Measurements from ENCODE around the gene KRT6B. TPM values are rescaled to one million over a fixed set of nuclear protein-coding genes. Genes with fewer than 3 reads are reported as not detected.
A peak's percentile ranks its signal among the peaks of the same experiment; 100 is the strongest.

Gene KRT6B
- total and polyA plus RNA-seq, 2 of the 8 experiments (the other 6 are each of a cell fraction or from before 2014, with no cell fraction given) = not detected

DNA sequence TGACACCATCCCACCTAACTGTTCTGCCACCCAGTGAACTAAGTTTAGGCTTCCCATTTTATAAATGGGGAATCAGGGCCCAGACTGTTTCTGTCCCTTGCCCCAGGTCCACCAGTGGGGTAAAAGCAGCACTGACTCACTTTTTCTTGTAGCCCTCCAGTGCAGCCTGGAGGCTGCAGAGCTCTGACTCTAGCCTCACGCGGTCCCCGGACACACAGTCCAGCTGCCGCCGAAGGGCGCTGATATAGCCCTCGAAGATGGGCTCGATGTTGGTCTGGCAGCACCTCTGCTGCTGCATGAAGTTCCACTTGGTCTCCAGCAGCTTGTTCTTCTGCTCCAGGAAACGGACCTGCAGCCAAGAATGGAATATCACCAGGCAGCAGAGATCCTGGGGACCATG lies 48.4 kb downstream of the KRT6B start:
- H3K4me1 ChIP-seq (replicated peaks in 1 of 4; ENCODE audit: control insufficient read depth in 3 of 4, insufficient read depth in 4 of 4, low read length in 3 of 4) = peaks cover 0 to 5% (median under 1%) of the 10 kb centered on the region in 4 experiments; a peak in 1 of 7 replicates
- H4K8ac ChIP-seq (ENCODE audit: extremely low read depth, insufficient read depth, low read length) = 0 out of 2 replicates have a peak overlapping the region, but pooled peaks have one; percentile 17
- no peak overlapping the region for H3K23ac ChIP-seq (ENCODE audit: insufficient read length)
- H2BK20ac ChIP-seq (ENCODE audit: low read length) = no peak overlapping the region
- no peak overlapping the region for H4K91ac ChIP-seq (replicated peaks; ENCODE audit: insufficient read length, low read length)
- H2BK120ac ChIP-seq (replicated peaks; ENCODE audit: low read depth, low read length) = no peak overlapping the region
- no peak for TF ChIP-seq CTBP2 (IDR thresholded peaks at IDR 0.05; ENCODE audit: borderline replicate concordance, insufficient read depth, insufficient read length, low read length)
- no peak for TF ChIP-seq RAD21 (IDR thresholded peaks at IDR 0.05 in 1 of 2, conservative IDR thresholded peaks at IDR 0.05 in 1 of 2; ENCODE audit: low read depth in 2 of 2, low read length in 2 of 2)
- no peak for TF ChIP-seq GABPA (IDR thresholded peaks at IDR 0.05; ENCODE audit: borderline replicate concordance, insufficient read depth, low read length)
- TF ChIP-seq, protein P1, sequence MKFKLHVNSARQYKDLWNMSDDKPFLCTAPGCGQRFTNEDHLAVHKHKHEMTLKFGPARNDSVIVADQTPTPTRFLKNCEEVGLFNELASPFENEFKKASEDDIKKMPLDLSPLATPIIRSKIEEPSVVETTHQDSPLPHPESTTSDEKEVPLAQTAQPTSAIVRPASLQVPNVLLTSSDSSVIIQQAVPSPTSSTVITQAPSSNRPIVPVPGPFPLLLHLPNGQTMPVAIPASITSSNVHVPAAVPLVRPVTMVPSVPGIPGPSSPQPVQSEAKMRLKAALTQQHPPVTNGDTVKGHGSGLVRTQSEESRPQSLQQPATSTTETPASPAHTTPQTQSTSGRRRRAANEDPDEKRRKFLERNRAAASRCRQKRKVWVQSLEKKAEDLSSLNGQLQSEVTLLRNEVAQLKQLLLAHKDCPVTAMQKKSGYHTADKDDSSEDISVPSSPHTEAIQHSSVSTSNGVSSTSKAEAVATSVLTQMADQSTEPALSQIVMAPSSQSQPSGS (IDR thresholded peaks at IDR 0.05; ENCODE audit: low read length) = no peak
- TF ChIP-seq NANOG (IDR thresholded peaks at IDR 0.05; ENCODE audit: insufficient read depth, low read depth, low read length, poor library complexity, severe bottlenecking) = no peak
- TF ChIP-seq TEAD4 (IDR thresholded peaks at IDR 0.05; ENCODE audit: low read depth, low read length) = no peak
- TF ChIP-seq SIX5 (IDR thresholded peaks at IDR 0.05; ENCODE audit: low read depth, low read length) = no peak
- no peak for TF ChIP-seq TBP (IDR thresholded peaks at IDR 0.05; ENCODE audit: low read depth, low read length)
- no peak overlapping the region for H3K14ac ChIP-seq (ENCODE audit: insufficient read length)
- no peak overlapping the region for H2AK5ac ChIP-seq (ENCODE audit: low read depth, low read length)
- H4K5ac ChIP-seq (ENCODE audit: insufficient read length, low read depth, low read length) = no peak overlapping the region
- no peak overlapping the region for H2BK12ac ChIP-seq (ENCODE audit: low read depth, low read length)
- 90% methylated on average over 9 of the region's 9 CpGs; no CpG with 5 or more reads in 1 of the 2 experiments for WGBS, 2 experiments (ENCODE audit: extremely low coverage in 1 of 2, insufficient coverage in 1 of 2, insufficient read length in 1 of 2, insufficient replicate concordance in 2 of 2, low coverage in 1 of 2, low lambda C conversion rate in 2 of 2, missing lambda C conversion rate in 1 of 2)
- no peak overlapping the region for H3K4ac ChIP-seq (replicated peaks; ENCODE audit: insufficient read length, low read depth, low read length)
- FAIRE-seq = no peak
- no peaks in the 10 kb centered on the region for H3K79me2 ChIP-seq (ENCODE audit: control insufficient read depth in 1 of 2, insufficient read depth in 2 of 2, low read length in 2 of 2)
- no peak overlapping the region for H3K4me3 ChIP-seq (ENCODE audit: extremely low read depth in 1 of 4, insufficient read depth in 2 of 4, low read depth in 3 of 4, low read length in 4 of 4)
- no peaks in the 10 kb centered on the region for H3K79me1 ChIP-seq (ENCODE audit: low read depth, low read length)
- no peak for DNase-seq (ENCODE audit: low read depth in 1 of 2, low spot score in 2 of 2)
- H3K27ac ChIP-seq (ENCODE audit: low read depth, low read length) = no peak overlapping the region
- ChIA-PET POLR2A (ENCODE audit: partially characterized antibody) (no interaction called here), CTCF (ENCODE audit: partially characterized antibody) (interaction anchor here (0.6 to 5.6 kb wide), 11 partner anchors 9 to 475 kb away, joined by 3 to 36 read pairs (median 4); partner anchors contain the start of gene KRT5)
- no peak overlapping the region for H2AFZ ChIP-seq (ENCODE audit: low read length)
- H2BK15ac ChIP-seq (ENCODE audit: low read length) = no peak overlapping the region
- no peaks in the 10 kb centered on the region; a peak in 1 of 7 replicates for H3K27me3 ChIP-seq (replicated peaks in 1 of 4; ENCODE audit: control insufficient read depth in 3 of 4, extremely low read depth in 1 of 4, insufficient read depth in 3 of 4, low read length in 3 of 4)
- H3K56ac ChIP-seq (replicated peaks; ENCODE audit: insufficient read length, low read depth, low read length) = no peak overlapping the region
- H3K9ac ChIP-seq (replicated peaks in 1 of 4; ENCODE audit: extremely low read depth in 1 of 4, low read depth in 3 of 4, low read length in 3 of 4) = no peak overlapping the region
- H3K36me3 ChIP-seq (ENCODE audit: control insufficient read depth in 2 of 4, insufficient read depth in 4 of 4, low read length in 3 of 4) = no peaks in the 10 kb centered on the region
- H3K4me2 ChIP-seq (ENCODE audit: insufficient read depth in 1 of 2, low read depth in 2 of 2, low read length in 2 of 2) = no peak overlapping the region
- H2BK5ac ChIP-seq (ENCODE audit: low read depth, low read length) = no peak overlapping the region
- peaks cover 3% of the 10 kb centered on the region; the same call in 1 of the 2 replicates for H3K23me2 ChIP-seq (ENCODE audit: low read depth, low read length)
- H3K18ac ChIP-seq (ENCODE audit: extremely low read depth, low read length) = no peak overlapping the region
- H4K20me1 ChIP-seq (replicated peaks in 1 of 2; ENCODE audit: control insufficient read depth in 1 of 2, insufficient read depth in 2 of 2, low read length in 2 of 2) = no peaks in the 10 kb centered on the region
- H3K9me3 ChIP-seq (ENCODE audit: insufficient read depth in 2 of 2, low read depth in 1 of 2, low read length in 1 of 2) = peaks cover 2 to 5% of the 10 kb centered on the region in 2 experiments; a peak in 1 of 4 replicates
